Measurements from ENCODE around the gene SLC27A5. TPM values are rescaled to one million over a fixed set of nuclear protein-coding genes. Genes with fewer than 3 reads are reported as not detected.

The SLC27A5 gene
- total and polyA plus RNA-seq, 2 of the 13 experiments (the other 11 are each of a cell fraction or from before 2014, with no cell fraction given), result 30.3 to 40.2 TPM

DNA sequence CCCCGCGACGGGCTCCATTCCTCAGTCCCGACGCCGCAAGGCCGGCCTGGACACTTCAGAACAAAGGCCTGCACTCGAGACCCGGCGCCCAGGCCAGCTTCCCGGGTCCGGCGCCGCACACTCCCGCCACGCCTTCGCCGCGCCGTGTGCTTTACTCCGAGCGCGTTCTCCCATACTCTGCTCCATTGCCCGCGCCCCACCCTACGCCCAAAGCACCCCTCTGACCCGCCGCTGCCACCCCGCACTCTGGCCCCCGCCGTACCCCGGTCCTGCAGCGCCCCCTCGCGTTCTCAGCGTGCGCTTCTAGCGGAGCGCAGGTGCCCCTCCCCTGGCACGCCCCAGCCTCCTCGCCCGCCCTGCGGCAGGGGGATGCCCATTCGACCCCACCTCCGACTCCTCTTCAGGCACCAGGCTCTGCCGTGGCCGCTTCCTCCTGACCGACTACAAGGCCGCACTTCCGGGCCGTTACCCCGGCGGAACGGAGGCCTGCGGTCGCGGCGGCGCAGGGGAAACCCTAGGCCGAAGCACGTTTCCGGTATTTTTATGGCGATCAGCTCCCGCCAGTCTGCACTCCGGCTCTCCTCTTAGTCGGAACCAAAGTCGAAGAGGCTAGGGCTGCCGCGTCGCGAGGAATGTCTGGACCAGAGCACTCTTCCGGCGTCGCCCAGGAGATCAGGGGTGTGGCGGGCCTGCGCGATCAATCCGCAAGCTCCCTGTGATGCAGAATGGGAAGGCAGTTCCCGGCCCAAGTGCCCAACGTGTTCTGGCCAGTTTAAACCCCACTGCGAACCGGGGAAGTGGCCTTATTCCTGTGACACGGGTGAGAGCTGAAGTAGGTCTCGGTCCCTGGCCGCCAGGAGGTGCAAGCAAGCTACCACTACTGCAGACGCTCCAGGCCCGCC is 7.8 kb upstream of the SLC27A5 start, which contains the start of gene ZBTB45 (continued):
- TF ChIP-seq THAP11 (CRISPR knock-in tag; IDR thresholded peaks at IDR 0.05), result peak; percentile 98
- TF ChIP-seq KMT2B (CRISPR knock-in tag; IDR thresholded peaks at IDR 0.05), result peak; percentile 85
- peak; percentile 86 for TF ChIP-seq ZNF713 (CRISPR knock-in tag; IDR thresholded peaks at IDR 0.05)
- peak; percentile 99 for TF ChIP-seq ZNF350 (CRISPR knock-in tag; IDR thresholded peaks at IDR 0.05; ENCODE audit: borderline replicate concordance, low read depth)
- TF ChIP-seq, protein P1, sequence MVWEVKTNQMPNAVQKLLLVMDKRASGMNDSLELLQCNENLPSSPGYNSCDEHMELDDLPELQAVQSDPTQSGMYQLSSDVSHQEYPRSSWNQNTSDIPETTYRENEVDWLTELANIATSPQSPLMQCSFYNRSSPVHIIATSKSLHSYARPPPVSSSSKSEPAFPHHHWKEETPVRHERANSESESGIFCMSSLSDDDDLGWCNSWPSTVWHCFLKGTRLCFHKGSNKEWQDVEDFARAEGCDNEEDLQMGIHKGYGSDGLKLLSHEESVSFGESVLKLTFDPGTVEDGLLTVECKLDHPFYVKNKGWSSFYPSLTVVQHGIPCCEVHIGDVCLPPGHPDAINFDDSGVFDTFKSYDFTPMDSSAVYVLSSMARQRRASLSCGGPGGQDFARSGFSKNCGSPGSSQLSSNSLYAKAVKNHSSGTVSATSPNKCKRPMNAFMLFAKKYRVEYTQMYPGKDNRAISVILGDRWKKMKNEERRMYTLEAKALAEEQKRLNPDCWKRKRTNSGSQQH (CRISPR knock-in tag; IDR thresholded peaks at IDR 0.05; ENCODE audit: low read depth), result no peak
- TF ChIP-seq ZNF589 (CRISPR knock-in tag; conservative IDR thresholded peaks at IDR 0.05), result peak; percentile 93
- peak; percentile 69 for TF ChIP-seq ZSCAN25 (CRISPR knock-in tag; IDR thresholded peaks at IDR 0.05)
- peak; percentile 94 for TF ChIP-seq ZNF552 (CRISPR knock-in tag; IDR thresholded peaks at IDR 0.05; ENCODE audit: borderline replicate concordance)
- TF ChIP-seq KMT2A (CRISPR knock-in tag; IDR thresholded peaks at IDR 0.05), result peak; percentile 96
- TF ChIP-seq POLR2AphosphoS2 (IDR thresholded peaks at IDR 0.05; ENCODE audit: low read depth, low read length), result no peak
- TF ChIP-seq TRIM22 (IDR thresholded peaks at IDR 0.05), result no peak
- peak; percentile 69; the same call in 1 of the 2 replicates for TF ChIP-seq JUN (CRISPR knock-in tag; IDR thresholded peaks at IDR 0.05)
- TF ChIP-seq SNAPC2 (CRISPR knock-in tag; IDR thresholded peaks at IDR 0.05), result 0 out of 2 replicates have a peak, but pooled peaks have one; percentile 11
- no peak for TF ChIP-seq MAFK (conservative IDR thresholded peaks at IDR 0.05 in 1 of 2, IDR thresholded peaks at IDR 0.05 in 1 of 2; ENCODE audit: low read length in 2 of 2)
- peak; percentile 70; the same call in 1 of the 2 replicates for TF ChIP-seq NFE2L1 (CRISPR knock-in tag; IDR thresholded peaks at IDR 0.05; ENCODE audit: borderline replicate concordance)
- 0 out of 2 replicates have a peak, but pooled peaks have one; percentile 58 for TF ChIP-seq ZNF367 (CRISPR knock-in tag; IDR thresholded peaks at IDR 0.05; ENCODE audit: borderline replicate concordance)
- TF ChIP-seq NFYC (CRISPR knock-in tag; IDR thresholded peaks at IDR 0.05), result peak; percentile 45; the same call in 1 of the 2 replicates
- no peak for TF ChIP-seq FOXO4 (CRISPR knock-in tag; conservative IDR thresholded peaks at IDR 0.05)
- no peak for TF ChIP-seq FOXP1 (IDR thresholded peaks at IDR 0.05)
- TF ChIP-seq FOXP1 (CRISPR knock-in tag; IDR thresholded peaks at IDR 0.05), result peak; percentile 30; the same call in 1 of the 2 replicates
- peak; percentile 96 for TF ChIP-seq ZNF414 (CRISPR knock-in tag; IDR thresholded peaks at IDR 0.05)
- TF ChIP-seq SP5 (CRISPR knock-in tag; IDR thresholded peaks at IDR 0.05; ENCODE audit: borderline replicate concordance, low read depth), result peak; percentile 57; the same call in 1 of the 2 replicates
- no peak for TF ChIP-seq SCMH1 (CRISPR knock-in tag; IDR thresholded peaks at IDR 0.05; ENCODE audit: borderline replicate concordance)

Measured in HepG2 (cell line).